Stomach (tissue), 9 donors: ENCODE data around the gene SLC22A15. TPM values are rescaled to one million over a fixed set of nuclear protein-coding genes. Genes with fewer than 3 reads are reported as not detected.

ENCODE experiments used
- DNase-seq, 2 donors: peaks; one replicate each; pipeline versions ENCODE4 v3.0.0 to v3.0.0-alpha.2; 2013 to 2019
- H3K27ac ChIP-seq, 5 donors: fragments of 200-600 bp in 4 of 5; sonication (generic) in 4 of 5; one replicate each; pipeline ENCODE4 v1.5.1; 2013 to 2019; ENCODE audit warnings: mild to moderate bottlenecking in 1 of 5, moderate library complexity in 1 of 5
- H3K27me3 ChIP-seq, 3 donors: fragments of 200-600 bp; sonication (generic); one replicate each; pipeline ENCODE4 v1.5.1; 2017 to 2019; ENCODE audit warnings: mixed run types in 1 of 3
- H3K36me3 ChIP-seq, 4 donors: fragments of 200-600 bp; sonication (generic); 1 replicate in 3 of 4; 2 replicates in 1 of 4; pipeline ENCODE4 v1.5.1; 2016 to 2019
- H3K4me1 ChIP-seq, 4 donors: fragments of 200-600 bp; sonication (generic); one replicate each; pipeline ENCODE4 v1.5.1; 2016 to 2019
- H3K4me3 ChIP-seq, 4 donors: fragments of 200-600 bp; sonication (generic) in 3 of 4; one replicate each; pipeline ENCODE4 v1.5.1; 2016 to 2019; ENCODE audit warnings: mild to moderate bottlenecking in 1 of 4
- H3K9me3 ChIP-seq, 4 donors: fragments of 200-600 bp; sonication (generic); one replicate each; pipeline ENCODE4 v1.5.1; 2016 to 2019
- CTCF ChIP-seq, 7 experiments: fragments of 450-650 bp in 4 of 7; fragments of 200-600 bp in 3 of 7; sonication (generic) in 3 of 7; IDR thresholded peaks; one replicate each; pipeline ENCODE4 v1.5.1; 2016 to 2019; ENCODE audit warnings: antibody characterized with exemption in 7 of 7, control low read depth in 2 of 7, mild to moderate bottlenecking in 1 of 7
- EP300 ChIP-seq: sonication (generic); formaldehyde crosslinking; IDR thresholded peaks from one replicate; pipeline ENCODE4 v1.6.1; 2017; ENCODE audit warnings: antibody characterized with exemption
- POLR2A ChIP-seq, 4 donors: fragments of 450-650 bp; IDR thresholded peaks; one replicate each; pipeline ENCODE4 v1.6.1; 2016; ENCODE audit warnings: antibody characterized with exemption in 4 of 4, control low read depth in 2 of 4, mild to moderate bottlenecking in 1 of 4, moderate library complexity in 1 of 4
- POLR2AphosphoS5 ChIP-seq, 3 donors: sonication (generic); formaldehyde crosslinking; IDR thresholded peaks; one replicate each; pipeline ENCODE4 v1.6.1; 2016; ENCODE audit warnings: antibody characterized with exemption in 3 of 3
- WGBS, 5 donors: extraction: QIAGEN DNeasy Blood & Tissue Kit in 3 of 5; methylation state at CpG; one replicate each; pipeline versions ENCODE4 v1.1.5 to v1.1.7; 2013 to 2018; 5-methylcytosine and 5-hydroxymethylcytosine counted together
- intact Hi-C: fragments of 100-400 bp; cut with DNase I; formaldehyde crosslinking; loops from one replicate; pipeline ENCODE4 v1.15.1; 2023; ENCODE audit warnings: low total_unique reads
- polyA plus RNA-seq, 3 donors: library from polyadenylated mRNA; stranded (reverse); fragments of 200-250 nt; gene quantifications; one replicate each; pipeline ENCODE4 v1.2.3, GENCODE V29; 2013
- total RNA-seq, 5 donors: library from RNA; depleted of rRNA; stranded (reverse); fragments of >200 nt; gene quantifications; one replicate each; pipeline versions ENCODE4 v1.1.0 to v1.2.3, GENCODE V29; 2014 to 2016
- donor health status: healthy with polysubstance abuse.
- donor health status: Bipolar disorder and iron deficiency.
- donor health status: healthy.

SLC22A15 gene
- total and polyA plus RNA-seq, 8 donors: 0.29 to 9.8 (median 3.3) TPM

- Histone ChIP-seq H3K4me3 (peak overlapping the region; percentile 64 to 71 (median 67)), H3K27ac (peak overlapping the region in 4 of 5 donors; percentile 86 to 94 (median 88)), H3K4me1 (peaks cover 0 to 29% (median 18%) of the 10 kb centered on the region in 4 donors), H3K36me3 (no peaks in the 10 kb centered on the region), H3K9me3 (no peaks in the 10 kb centered on the region), H3K27me3 (no peaks in the 10 kb centered on the region)
- TF ChIP-seq POLR2A (IDR thresholded peaks at IDR 0.05): no peak
- TF ChIP-seq EP300: no peak
- TF ChIP-seq POLR2AphosphoS5 (IDR thresholded peaks at IDR 0.05): peak in 1 of 3 donors; percentile 32
- whole genome bisulfite sequencing, 5 donors: 49 to 67% (median 63%) methylated on average over 9 of the region's 9 CpGs
- peak in 1 of 2 donors; percentile 16 for DNase-seq
- intact Hi-C loops: no loop called here
Observed at GRCh38 chr1:115977499-115978258, 1.4 kb downstream of the SLC22A15 start.

- no peak for TF ChIP-seq EP300
- TF ChIP-seq CTCF (IDR thresholded peaks at IDR 0.05): no peak
- TF ChIP-seq POLR2A (IDR thresholded peaks at IDR 0.05): no peak
- no peak for TF ChIP-seq POLR2AphosphoS5 (IDR thresholded peaks at IDR 0.05)
- intact Hi-C loops: no loop called here
- DNase-seq: no peak
- 86 to 96% (median 91%) methylated on average over 6 of the region's 6 CpGs for WGBS, 5 donors
- H3K4me3 ChIP-seq: peak overlapping the region in 2 of 4 donors; percentile 64 to 69
- H3K4me1 ChIP-seq: peaks cover 0 to 29% (median 18%) of the 10 kb centered on the region in 4 donors
- H3K27me3 ChIP-seq: no peaks in the 10 kb centered on the region
- H3K36me3 ChIP-seq: no peaks in the 10 kb centered on the region
- peak overlapping the region in 2 of 5 donors; percentile 8 to 87 for H3K27ac ChIP-seq
- no peaks in the 10 kb centered on the region for H3K9me3 ChIP-seq
Observed at GRCh38 chr1:115978292-115978941, 2.1 kb downstream of the SLC22A15 start.

GRCh38 chr1:115980156-115980555 is 3.8 kb downstream of the SLC22A15 start:
- intact Hi-C loops: loop anchor here (5.0 kb wide), 1 partner anchor 173 kb away; no protein-coding TSS in a partner anchor
- Histone ChIP-seq H3K9me3 (no peaks in the 10 kb centered on the region), H3K27me3 (no peaks in the 10 kb centered on the region), H3K27ac (no peak overlapping the region), H3K36me3 (no peaks in the 10 kb centered on the region), H3K4me3 (no peak overlapping the region), H3K4me1 (peaks cover 0 to 29% (median 18%) of the 10 kb centered on the region in 4 donors)
- WGBS, 5 donors: 31 to 53% (median 43%) methylated on average over 2 of the region's 2 CpGs
- TF ChIP-seq POLR2AphosphoS5 (IDR thresholded peaks at IDR 0.05): no peak
- no peak for TF ChIP-seq POLR2A (IDR thresholded peaks at IDR 0.05)
- no peak for TF ChIP-seq EP300
- TF ChIP-seq CTCF (IDR thresholded peaks at IDR 0.05): no peak
- DNase-seq: no peak

- TF ChIP-seq POLR2A (IDR thresholded peaks at IDR 0.05) (no peak), CTCF (IDR thresholded peaks at IDR 0.05) (peak in 5 of 7 experiments; percentile 30 to 63 (median 48))
- H3K27me3 ChIP-seq: no peaks in the 10 kb centered on the region
- WGBS, 5 donors: 36 to 50% (median 36%) methylated on average over 3 of the region's 3 CpGs
- peak in 1 of 2 donors; percentile 64 for DNase-seq
- H3K27ac ChIP-seq: no peak overlapping the region
- H3K9me3 ChIP-seq: no peaks in the 10 kb centered on the region
- peaks cover 0 to 24% (median 16%) of the 10 kb centered on the region in 4 donors for H3K4me1 ChIP-seq
- H3K4me3 ChIP-seq: no peak overlapping the region
- intact Hi-C loops: loop anchor here (5.0 kb wide), 1 partner anchor 174 kb away; no protein-coding TSS in a partner anchor
- H3K36me3 ChIP-seq: no peaks in the 10 kb centered on the region
Observed at GRCh38 chr1:115980998-115981993, 5.0 kb downstream of the SLC22A15 start.
